Progenitor cell of endocrine pancreas (in vitro differentiated cells): ENCODE results near the gene TP63. TPM values are rescaled to one million over a fixed set of nuclear protein-coding genes. Genes with fewer than 3 reads are reported as not detected.

ENCODE experiments used
- DNase-seq: peaks from one replicate; pipeline ENCODE4 v3.0.0; 2021; ENCODE audit warnings: low spot score; ENCODE audit not compliant: unreplicated experiment
- H3K27ac Mint-ChIP-seq: 2 replicates; pipeline ENCODE4 v1.8.0; 2021; ENCODE audit warnings: mild to moderate bottlenecking, moderate library complexity, mixed read lengths
- H3K27me3 Mint-ChIP-seq: 2 replicates; pipeline ENCODE4 v1.8.0; 2021; ENCODE audit warnings: mixed read lengths
- H3K36me3 Mint-ChIP-seq: 2 replicates; pipeline ENCODE4 v1.8.0; 2022; ENCODE audit warnings: mixed read lengths; ENCODE audit not compliant: insufficient read depth
- H3K4me1 Mint-ChIP-seq: 2 replicates; pipeline ENCODE4 v1.8.0; 2021; ENCODE audit warnings: low read depth, mixed read lengths
- H3K4me3 Mint-ChIP-seq: 2 replicates; pipeline ENCODE4 v1.8.0; 2021; ENCODE audit warnings: low read depth, mild to moderate bottlenecking, moderate library complexity, mixed read lengths
- H3K9me3 Mint-ChIP-seq: 2 replicates; pipeline ENCODE4 v1.8.0; 2021; ENCODE audit warnings: low read depth, mixed read lengths
- CTCF ChIP-seq: fragments of 200-600 bp; sonication (generic); IDR thresholded peaks from one replicate; pipeline ENCODE4 v1.5.0; 2021; ENCODE audit warnings: antibody characterized with exemption, mild to moderate bottlenecking; ENCODE audit not compliant: unreplicated experiment
- total RNA-seq: library from RNA; stranded (reverse); gene quantifications from 2 replicates; pipeline ENCODE4 v1.2.1, GENCODE V29; 2021

Gene TP63
- total RNA-seq, 1 donor from 2014 or later = 0.72 TPM

- TF ChIP-seq CTCF = no peak
- Mint-ChIP-seq H3K27ac (no peak overlapping the region), H3K4me3 (no peak overlapping the region), H3K4me1 (peaks cover 22% of the 10 kb centered on the region), H3K9me3 (no peaks in the 10 kb centered on the region), H3K36me3 (no peaks in the 10 kb centered on the region), H3K27me3 (peaks cover 11% of the 10 kb centered on the region)
- DNase-seq = no peak
Observed at GRCh38 chr3:189787632-189788031, 156.4 kb downstream of the TP63 start.

GRCh38 chr3:189789432-189789831 is 158.2 kb downstream of the TP63 start:
- Mint-ChIP-seq H3K27me3 (peaks cover 14% of the 10 kb centered on the region), H3K36me3 (no peaks in the 10 kb centered on the region), H3K27ac (peak overlapping the region; percentile 21), H3K9me3 (no peaks in the 10 kb centered on the region), H3K4me3 (peak overlapping the region; percentile 44), H3K4me1 (peaks cover 22% of the 10 kb centered on the region)
- no peak for DNase-seq
- TF ChIP-seq CTCF = no peak

- DNase-seq = no peak
- H3K36me3 Mint-ChIP-seq = no peaks in the 10 kb centered on the region
- H3K4me3 Mint-ChIP-seq = peak overlapping the region; percentile 30
- H3K27me3 Mint-ChIP-seq = peaks cover 9% of the 10 kb centered on the region
- H3K27ac Mint-ChIP-seq = peak overlapping the region; percentile 21
- peaks cover 18% of the 10 kb centered on the region for H3K4me1 Mint-ChIP-seq
- peak; percentile 31 for TF ChIP-seq CTCF
- no peaks in the 10 kb centered on the region for H3K9me3 Mint-ChIP-seq
Observed at GRCh38 chr3:189790658-189791057, 159.5 kb downstream of the TP63 start.

- no peak overlapping the region for H3K27ac Mint-ChIP-seq
- TF ChIP-seq CTCF = no peak
- peaks cover 8% of the 10 kb centered on the region for H3K27me3 Mint-ChIP-seq
- H3K4me3 Mint-ChIP-seq = no peak overlapping the region
- H3K36me3 Mint-ChIP-seq = no peaks in the 10 kb centered on the region
- DNase-seq = no peak
- H3K9me3 Mint-ChIP-seq = no peaks in the 10 kb centered on the region
- peaks cover 18% of the 10 kb centered on the region for H3K4me1 Mint-ChIP-seq
Observed at GRCh38 chr3:189792046-189792929, 161.1 kb downstream of the TP63 start.

- H3K4me1 Mint-ChIP-seq = peaks cover 14% of the 10 kb centered on the region
- no peaks in the 10 kb centered on the region for H3K9me3 Mint-ChIP-seq
- H3K27me3 Mint-ChIP-seq = peaks cover 11% of the 10 kb centered on the region
- no peak overlapping the region for H3K4me3 Mint-ChIP-seq
- DNase-seq = no peak
- H3K27ac Mint-ChIP-seq = no peak overlapping the region
- TF ChIP-seq CTCF = no peak
- no peaks in the 10 kb centered on the region for H3K36me3 Mint-ChIP-seq
Observed at GRCh38 chr3:189794518-189794917, 163.3 kb downstream of the TP63 start.
